ENCODE results near the gene S100A14.

Gene S100A14

DNA sequence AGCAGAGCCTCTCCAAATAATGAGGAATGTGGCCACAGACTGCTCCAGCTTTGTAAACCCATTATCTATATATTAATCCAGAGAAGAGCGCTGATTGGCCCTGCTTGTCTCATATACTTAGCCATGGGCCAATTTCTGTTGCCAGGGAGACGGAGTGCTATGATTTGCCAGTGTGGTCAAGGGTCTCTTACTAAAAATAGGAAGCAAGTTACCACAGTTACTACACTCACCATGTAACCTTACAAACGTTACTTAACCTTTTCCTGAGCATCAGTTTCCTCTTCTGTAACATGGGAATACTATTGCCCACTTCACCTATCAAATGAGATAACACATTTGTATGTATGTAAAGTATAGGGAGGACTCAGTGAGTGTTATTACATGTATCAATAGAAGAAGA lies 42.8 kb downstream of the S100A14 start:
- Histone ChIP-seq H3K9ac (ENCODE audit: low read length) (no peak overlapping the region), H3K27me3 (ENCODE audit: insufficient read depth, low read length) (no peaks in the 10 kb centered on the region), H3K9me3 (ENCODE audit: insufficient read depth, low read depth, low read length) (peaks cover 4% of the 10 kb centered on the region), H3K79me1 (ENCODE audit: low read length) (peaks cover 18% of the 10 kb centered on the region), H2AFZ (ENCODE audit: insufficient read depth, low read length, poor library complexity) (no peak overlapping the region), H3K14ac (ENCODE audit: low read length) (no peak overlapping the region), H3K18ac (ENCODE audit: low read length) (no peak overlapping the region), H3K4me3 (ENCODE audit: low read depth, low read length) (no peak overlapping the region), H3K4me1 (ENCODE audit: control insufficient read depth in 1 of 2, insufficient read depth in 2 of 2, low read length in 2 of 2) (peaks cover 10 to 14% of the 10 kb centered on the region in 2 experiments), H3K36me3 (ENCODE audit: control insufficient read depth in 1 of 2, insufficient read depth in 2 of 2, low read length in 2 of 2) (no peaks in the 10 kb centered on the region), H4K91ac (ENCODE audit: low read depth, low read length) (no peak overlapping the region), H4K8ac (ENCODE audit: low read depth, low read length) (no peak overlapping the region), H3K23ac (ENCODE audit: low read length) (no peak overlapping the region), H3K27ac (ENCODE audit: low read depth, low read length) (no peak overlapping the region), H2BK120ac (ENCODE audit: insufficient read depth, low read length, poor library complexity) (no peak overlapping the region), H3K4ac (ENCODE audit: low read depth, low read length) (no peak overlapping the region), H4K12ac (ENCODE audit: low read depth, low read length) (no peak overlapping the region), H3K4me2 (ENCODE audit: low read length) (no peak overlapping the region), H3K79me2 (ENCODE audit: control insufficient read depth, insufficient read depth, low read length, poor library complexity) (no peaks in the 10 kb centered on the region), H2BK12ac (ENCODE audit: low read length) (no peak overlapping the region), H2AK5ac (ENCODE audit: low read length) (no peak overlapping the region), H2BK5ac (ENCODE audit: low read depth, low read length, poor library complexity) (no peak overlapping the region)
- no peak for DNase-seq
- WGBS (ENCODE audit: extremely low coverage, insufficient coverage, insufficient read length) = no CpG with 5 or more reads among the region's 3 CpGs

DNA sequence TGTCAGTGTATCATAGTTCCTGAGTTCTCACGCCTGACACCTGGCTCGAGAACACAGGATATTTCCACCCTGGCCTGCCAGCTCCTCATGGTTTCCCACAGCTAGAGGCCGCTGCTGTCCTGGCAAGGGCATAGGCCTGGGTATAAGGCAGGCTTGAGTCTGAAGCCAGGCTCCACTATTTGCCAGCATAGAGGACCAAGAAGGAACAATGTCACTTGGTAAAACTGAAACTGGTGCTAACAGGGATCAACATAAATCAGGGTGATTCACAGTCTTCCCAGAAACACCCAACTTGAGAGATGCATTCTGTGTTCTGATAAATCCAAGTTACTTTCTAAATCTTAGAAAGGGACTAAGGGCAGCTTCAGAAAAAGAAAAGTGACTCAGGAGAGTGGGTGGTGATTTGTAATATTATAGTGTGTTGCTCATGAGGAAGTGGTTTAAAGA lies 43.5 kb downstream of the S100A14 start:
- Histone ChIP-seq H3K23ac (ENCODE audit: low read length) (no peak overlapping the region), H2BK120ac (ENCODE audit: insufficient read depth, low read length, poor library complexity) (no peak overlapping the region), H3K79me1 (ENCODE audit: low read length) (peaks cover 21% of the 10 kb centered on the region), H2BK5ac (ENCODE audit: low read depth, low read length, poor library complexity) (no peak overlapping the region), H2BK12ac (ENCODE audit: low read length) (no peak overlapping the region), H3K9ac (ENCODE audit: low read length) (no peak overlapping the region), H2AFZ (ENCODE audit: insufficient read depth, low read length, poor library complexity) (no peak overlapping the region), H4K12ac (ENCODE audit: low read depth, low read length) (no peak overlapping the region), H3K18ac (ENCODE audit: low read length) (no peak overlapping the region), H3K9me3 (ENCODE audit: insufficient read depth, low read depth, low read length) (peaks cover 2% of the 10 kb centered on the region), H3K36me3 (ENCODE audit: control insufficient read depth in 1 of 2, insufficient read depth in 2 of 2, low read length in 2 of 2) (no peaks in the 10 kb centered on the region), H3K14ac (ENCODE audit: low read length) (no peak overlapping the region), H3K4me2 (ENCODE audit: low read length) (no peak overlapping the region), H3K79me2 (ENCODE audit: control insufficient read depth, insufficient read depth, low read length, poor library complexity) (peaks cover 3% of the 10 kb centered on the region), H4K8ac (ENCODE audit: low read depth, low read length) (no peak overlapping the region), H3K4me3 (ENCODE audit: low read depth, low read length) (no peak overlapping the region), H3K27ac (ENCODE audit: low read depth, low read length) (no peak overlapping the region), H3K27me3 (ENCODE audit: insufficient read depth, low read length) (no peaks in the 10 kb centered on the region), H3K4me1 (ENCODE audit: control insufficient read depth in 1 of 2, insufficient read depth in 2 of 2, low read length in 2 of 2) (peaks cover 7 to 14% of the 10 kb centered on the region in 2 experiments), H4K91ac (ENCODE audit: low read depth, low read length) (no peak overlapping the region), H2AK5ac (ENCODE audit: low read length) (no peak overlapping the region), H3K4ac (ENCODE audit: low read depth, low read length) (no peak overlapping the region)
- DNase-seq = peak; percentile 69 to 79
- WGBS (ENCODE audit: extremely low coverage, insufficient coverage, insufficient read length) = no CpG with 5 or more reads among the region's 3 CpGs

DNA sequence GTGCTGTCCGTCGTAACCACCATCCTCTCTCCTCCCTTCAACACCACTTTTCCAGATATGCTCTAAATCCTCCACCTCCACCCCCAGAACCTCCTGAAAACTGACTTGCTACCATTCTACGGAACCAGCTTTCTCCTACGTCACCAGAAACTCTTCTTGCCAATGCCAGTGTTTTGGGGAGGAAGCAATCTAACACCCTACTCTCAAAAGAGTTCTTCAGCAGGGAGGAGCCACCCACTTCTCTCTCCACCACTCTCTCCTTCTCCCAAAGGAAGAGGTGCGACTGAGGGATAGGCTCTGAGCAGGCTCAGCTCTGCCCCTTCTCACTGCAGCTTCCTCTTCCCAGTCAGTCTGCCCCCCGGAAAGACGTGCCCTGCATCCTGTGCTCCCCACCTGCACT lies 44.4 kb downstream of the S100A14 start:
- no peaks in the 10 kb centered on the region for H3K27me3 ChIP-seq (ENCODE audit: insufficient read depth, low read length)
- no peak overlapping the region for H4K12ac ChIP-seq (ENCODE audit: low read depth, low read length)
- H4K91ac ChIP-seq (ENCODE audit: low read depth, low read length) = peak overlapping the region; percentile 21
- no peaks in the 10 kb centered on the region for H3K36me3 ChIP-seq (ENCODE audit: control insufficient read depth in 1 of 2, insufficient read depth in 2 of 2, low read length in 2 of 2)
- H2AK5ac ChIP-seq (ENCODE audit: low read length) = peak overlapping the region; percentile 13
- H3K4ac ChIP-seq (ENCODE audit: low read depth, low read length) = no peak overlapping the region
- no CpG with 5 or more reads among the region's 7 CpGs for WGBS (ENCODE audit: extremely low coverage, insufficient coverage, insufficient read length)
- H3K4me2 ChIP-seq (ENCODE audit: low read length) = no peak overlapping the region
- no peak overlapping the region for H2BK5ac ChIP-seq (ENCODE audit: low read depth, low read length, poor library complexity)
- no peak overlapping the region for H3K9ac ChIP-seq (ENCODE audit: low read length)
- no peak overlapping the region for H3K27ac ChIP-seq (ENCODE audit: low read depth, low read length)
- H3K4me3 ChIP-seq (ENCODE audit: low read depth, low read length) = no peak overlapping the region
- H3K18ac ChIP-seq (ENCODE audit: low read length) = no peak overlapping the region
- DNase-seq = no peak
- no peak overlapping the region for H2AFZ ChIP-seq (ENCODE audit: insufficient read depth, low read length, poor library complexity)
- H3K14ac ChIP-seq (ENCODE audit: low read length) = no peak overlapping the region
- no peaks in the 10 kb centered on the region for H3K9me3 ChIP-seq (ENCODE audit: insufficient read depth, low read depth, low read length)
- H4K8ac ChIP-seq (ENCODE audit: low read depth, low read length) = no peak overlapping the region
- H2BK12ac ChIP-seq (ENCODE audit: low read length) = peak overlapping the region; percentile 76
- H3K79me2 ChIP-seq (ENCODE audit: control insufficient read depth, insufficient read depth, low read length, poor library complexity) = peaks cover 9% of the 10 kb centered on the region
- peaks cover 29% of the 10 kb centered on the region for H3K79me1 ChIP-seq (ENCODE audit: low read length)
- no peak overlapping the region for H2BK120ac ChIP-seq (ENCODE audit: insufficient read depth, low read length, poor library complexity)
- H3K23ac ChIP-seq (ENCODE audit: low read length) = no peak overlapping the region
- peaks cover 14 to 21% of the 10 kb centered on the region in 2 experiments for H3K4me1 ChIP-seq (ENCODE audit: control insufficient read depth in 1 of 2, insufficient read depth in 2 of 2, low read length in 2 of 2)

DNA sequence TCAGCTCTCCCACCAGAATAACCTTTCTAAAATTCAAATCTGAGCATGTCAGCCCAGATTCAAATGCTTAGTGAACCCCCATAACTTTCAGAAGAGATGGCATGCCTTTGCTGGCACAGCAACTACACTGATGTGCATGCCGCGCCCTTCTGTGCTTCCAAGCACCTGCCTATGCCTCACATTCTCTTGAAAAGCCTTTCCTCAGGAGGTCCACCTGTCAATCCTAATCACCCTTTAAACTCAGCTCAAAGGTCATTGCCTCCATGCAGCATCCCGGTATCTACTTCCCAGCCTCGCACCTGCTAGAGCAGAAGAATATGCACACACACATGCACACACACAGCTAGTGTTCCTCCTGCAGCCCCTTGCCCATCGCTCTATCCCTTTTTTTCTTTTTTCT lies 45.3 kb downstream of the S100A14 start:
- peaks cover 10% of the 10 kb centered on the region for H3K79me2 ChIP-seq (ENCODE audit: control insufficient read depth, insufficient read depth, low read length, poor library complexity)
- H2BK120ac ChIP-seq (ENCODE audit: insufficient read depth, low read length, poor library complexity) = no peak overlapping the region
- H2AFZ ChIP-seq (ENCODE audit: insufficient read depth, low read length, poor library complexity) = no peak overlapping the region
- no peak overlapping the region for H2BK5ac ChIP-seq (ENCODE audit: low read depth, low read length, poor library complexity)
- no peaks in the 10 kb centered on the region for H3K9me3 ChIP-seq (ENCODE audit: insufficient read depth, low read depth, low read length)
- no peak overlapping the region for H3K27ac ChIP-seq (ENCODE audit: low read depth, low read length)
- no peaks in the 10 kb centered on the region for H3K27me3 ChIP-seq (ENCODE audit: insufficient read depth, low read length)
- H3K18ac ChIP-seq (ENCODE audit: low read length) = no peak overlapping the region
- no peak overlapping the region for H3K9ac ChIP-seq (ENCODE audit: low read length)
- no peak overlapping the region for H3K4me2 ChIP-seq (ENCODE audit: low read length)
- no peak overlapping the region for H3K14ac ChIP-seq (ENCODE audit: low read length)
- H4K91ac ChIP-seq (ENCODE audit: low read depth, low read length) = peak overlapping the region; percentile 53
- no peak overlapping the region for H2AK5ac ChIP-seq (ENCODE audit: low read length)
- H3K4me1 ChIP-seq (ENCODE audit: control insufficient read depth in 1 of 2, insufficient read depth in 2 of 2, low read length in 2 of 2) = peaks cover 21 to 28% of the 10 kb centered on the region in 2 experiments
- H4K12ac ChIP-seq (ENCODE audit: low read depth, low read length) = no peak overlapping the region
- H3K4me3 ChIP-seq (ENCODE audit: low read depth, low read length) = no peak overlapping the region
- no peak overlapping the region for H2BK12ac ChIP-seq (ENCODE audit: low read length)
- WGBS (ENCODE audit: extremely low coverage, insufficient coverage, insufficient read length) = no CpG with 5 or more reads among the region's 5 CpGs
- peaks cover 36% of the 10 kb centered on the region for H3K79me1 ChIP-seq (ENCODE audit: low read length)
- no peak overlapping the region for H3K23ac ChIP-seq (ENCODE audit: low read length)
- H3K36me3 ChIP-seq (ENCODE audit: control insufficient read depth in 1 of 2, insufficient read depth in 2 of 2, low read length in 2 of 2) = no peaks in the 10 kb centered on the region
- no peak overlapping the region for H4K8ac ChIP-seq (ENCODE audit: low read depth, low read length)
- DNase-seq = no peak
- H3K4ac ChIP-seq (ENCODE audit: low read depth, low read length) = no peak overlapping the region
